ENCODE results near the gene BRME1.

BRME1 gene

GRCh38 chr19:13884726-13885591 lies 21.0 kb downstream of the BRME1 start:
- no peaks in the 10 kb centered on the region for H3K79me2 ChIP-seq (ENCODE audit: control insufficient read depth, low read length)
- no peak overlapping the region for H3K27ac ChIP-seq (ENCODE audit: low read depth, low read length)
- peaks cover 26% of the 10 kb centered on the region for H3K4me1 ChIP-seq (ENCODE audit: control insufficient read depth, low read length)
- H3K36me3 ChIP-seq (ENCODE audit: control insufficient read depth, low read length) = no peaks in the 10 kb centered on the region
- H3K9me3 ChIP-seq (ENCODE audit: control insufficient read depth, insufficient read depth, low read length) = no peaks in the 10 kb centered on the region
- no peaks in the 10 kb centered on the region for H4K20me1 ChIP-seq (ENCODE audit: control insufficient read depth, insufficient read depth, low read depth, low read length)
- no peaks in the 10 kb centered on the region for H3K9me2 ChIP-seq (replicated peaks; ENCODE audit: control insufficient read depth, low read length)
- no peaks in the 10 kb centered on the region; the same call in 1 of the 2 replicates for H3F3A ChIP-seq (ENCODE audit: control insufficient read depth, insufficient read depth)
- 0 out of 2 replicates have a peak, but pooled peaks cover 4% of the 10 kb centered on the region for H3K27me3 ChIP-seq (ENCODE audit: control insufficient read depth, low read length)
- H3K4me3 ChIP-seq (ENCODE audit: low read length) = no peak overlapping the region
- no peak overlapping the region for H3K4me2 ChIP-seq (ENCODE audit: low read length)
- TF ChIP-seq EZH2phosphoT487 (IDR thresholded peaks at IDR 0.05; ENCODE audit: borderline replicate concordance, low read length) (no peak), CTCF (IDR thresholded peaks at IDR 0.05; ENCODE audit: low read depth, low read length, poor library complexity, severe bottlenecking) (no peak)

GRCh38 chr19:13883516-13884064 lies 22.3 kb downstream of the BRME1 start:
- no peaks in the 10 kb centered on the region for H4K20me1 ChIP-seq (ENCODE audit: control insufficient read depth, insufficient read depth, low read depth, low read length)
- H3K27ac ChIP-seq (ENCODE audit: low read depth, low read length) = no peak overlapping the region
- no peaks in the 10 kb centered on the region for H3K9me3 ChIP-seq (ENCODE audit: control insufficient read depth, insufficient read depth, low read length)
- no peaks in the 10 kb centered on the region; the same call in 1 of the 2 replicates for H3F3A ChIP-seq (ENCODE audit: control insufficient read depth, insufficient read depth)
- H3K36me3 ChIP-seq (ENCODE audit: control insufficient read depth, low read length) = no peaks in the 10 kb centered on the region
- no peak overlapping the region for H3K4me2 ChIP-seq (ENCODE audit: low read length)
- peaks cover 29% of the 10 kb centered on the region for H3K4me1 ChIP-seq (ENCODE audit: control insufficient read depth, low read length)
- no peaks in the 10 kb centered on the region for H3K79me2 ChIP-seq (ENCODE audit: control insufficient read depth, low read length)
- TF ChIP-seq EZH2phosphoT487 (IDR thresholded peaks at IDR 0.05; ENCODE audit: borderline replicate concordance, low read length) (no peak), CTCF (IDR thresholded peaks at IDR 0.05; ENCODE audit: low read depth, low read length, poor library complexity, severe bottlenecking) (no peak)
- no peak overlapping the region for H3K4me3 ChIP-seq (ENCODE audit: low read length)
- no peaks in the 10 kb centered on the region for H3K9me2 ChIP-seq (replicated peaks; ENCODE audit: control insufficient read depth, low read length)
- 0 out of 2 replicates have a peak, but pooled peaks cover 4% of the 10 kb centered on the region for H3K27me3 ChIP-seq (ENCODE audit: control insufficient read depth, low read length)

GRCh38 chr19:13882836-13883235 lies 23.1 kb downstream of the BRME1 start:
- Histone ChIP-seq H3K27ac (ENCODE audit: low read depth, low read length) (no peak overlapping the region), H3K4me2 (ENCODE audit: low read length) (no peak overlapping the region), H3K9me2 (replicated peaks; ENCODE audit: control insufficient read depth, low read length) (no peaks in the 10 kb centered on the region), H3K4me3 (ENCODE audit: low read length) (no peak overlapping the region), H3K27me3 (ENCODE audit: control insufficient read depth, low read length) (0 out of 2 replicates have a peak, but pooled peaks cover 4% of the 10 kb centered on the region), H3K36me3 (ENCODE audit: control insufficient read depth, low read length) (no peaks in the 10 kb centered on the region), H3K4me1 (ENCODE audit: control insufficient read depth, low read length) (peaks cover 29% of the 10 kb centered on the region), H3K9me3 (ENCODE audit: control insufficient read depth, insufficient read depth, low read length) (no peaks in the 10 kb centered on the region), H3F3A (ENCODE audit: control insufficient read depth, insufficient read depth) (no peaks in the 10 kb centered on the region; the same call in 1 of the 2 replicates), H3K79me2 (ENCODE audit: control insufficient read depth, low read length) (no peaks in the 10 kb centered on the region), H4K20me1 (ENCODE audit: control insufficient read depth, insufficient read depth, low read depth, low read length) (no peaks in the 10 kb centered on the region)
- TF ChIP-seq EZH2phosphoT487 (IDR thresholded peaks at IDR 0.05; ENCODE audit: borderline replicate concordance, low read length) = no peak
- TF ChIP-seq CTCF (IDR thresholded peaks at IDR 0.05; ENCODE audit: low read depth, low read length, poor library complexity, severe bottlenecking) = no peak

Measured in DOHH2 (cell line).